HCT116 (cell line): ENCODE data around the gene WDR31. TPM values are rescaled to one million over a fixed set of nuclear protein-coding genes. Genes with fewer than 3 reads are reported as not detected.

ENCODE experiments used
- ATAC-seq: fragments of 200-7000 bp; cut with Tn5 transposase; 2 replicates; pipeline ENCODE4 v1.9.1; 2020; ENCODE audit warnings: mild to moderate bottlenecking, moderate library complexity
- BruUV-seq: library from RNA; stranded (reverse); fragments of 400-500 nt; replicated peaks from 2 replicates; lab custom pipeline; 2021; lab: Mats Ljungman, UMichigan
- CTCF ChIA-PET: fragments of 300-600 bp; sonication (Branson Sonifier 250); formaldehyde crosslinking; loops from one replicate; lab custom pipeline; 2021; ENCODE audit warnings: antibody characterized with exemption; lab: Charles Lee
- POLR2A ChIA-PET: fragments of 300-600, 350-600 bp; sonication (Branson Sonifier 250); formaldehyde crosslinking; loops from one replicate; lab custom pipeline; 2021; ENCODE audit warnings: antibody characterized with exemption; lab: Charles Lee
- RAD21 ChIA-PET, 2 experiments: fragments of 300-600 bp; sonication (Branson Sonifier 250); formaldehyde crosslinking; loops; one replicate each; lab custom pipeline; 2023; ENCODE audit warnings: low total read pairs in 2 of 2; ENCODE audit not compliant: uncharacterized antibody in 2 of 2, unreplicated experiment in 2 of 2, low non-redundant PET in 1 of 2; lab: Charles Lee
- DNase-seq: peaks from one replicate; pipeline ENCODE4 v3.0.0-alpha.2; 2010; ENCODE audit warnings: low read depth, low spot score
- H2AFZ ChIP-seq: fragments of 200-600 bp; shearing (Covaris generic), sonication (generic); 2 replicates; pipeline ENCODE4 v1.6.1; 2017; ENCODE audit warnings: low read depth, mixed run types, mixed read lengths, antibody characterized with exemption, low read length; ENCODE audit not compliant: poor library complexity, severe bottlenecking
- H3K27ac ChIP-seq: 2 replicates; pipeline ENCODE4 v1.5.1; 2012; ENCODE audit warnings: low read depth, low read length
- H3K27me3 ChIP-seq: fragments of 200-600 bp; sonication (generic); 2 replicates; pipeline ENCODE4 v1.6.1; 2016; ENCODE audit warnings: mixed run types, low read length, mixed read lengths; ENCODE audit not compliant: insufficient read depth
- H3K36me3 ChIP-seq, 2 experiments: fragments of 200-500 bp in 1 of 2; fragments of 200-600 bp in 1 of 2; sonication (Bioruptor generic) in 1 of 2; sonication (generic) in 1 of 2; 2 replicates each; pipeline versions ENCODE4 v1.5.1 to v1.6.1; 2014 to 2016; ENCODE audit warnings: low read length in 2 of 2, inconsistent platforms in 1 of 2, mixed read lengths in 1 of 2, mixed run types in 1 of 2; ENCODE audit not compliant: insufficient read depth in 2 of 2, control insufficient read depth in 1 of 2
- H3K4me1 ChIP-seq, 2 experiments: fragments of 200-600 bp in 1 of 2; sonication (generic) in 1 of 2; 2 replicates each; pipeline versions ENCODE4 v1.5.1 to v1.6.1; 2012 to 2017; ENCODE audit warnings: low read length in 2 of 2, inconsistent platforms in 1 of 2, mild to moderate bottlenecking in 1 of 2, mixed read lengths in 1 of 2, mixed run types in 1 of 2, moderate library complexity in 1 of 2; ENCODE audit not compliant: insufficient read depth in 2 of 2, control insufficient read depth in 1 of 2
- H3K4me2 ChIP-seq: fragments of 200-600 bp; sonication (generic); 2 replicates; pipeline ENCODE4 v1.6.1; 2017; ENCODE audit warnings: mixed run types, low read length, mixed read lengths
- H3K4me3 ChIP-seq, 2 experiments: fragments of 200-600 bp in 1 of 2; sonication (generic) in 1 of 2; replicated peaks in 1 of 2; 2 replicates each; pipeline ENCODE4 v1.5.1; 2011 to 2016; ENCODE audit warnings: low read length in 2 of 2, control low read depth in 1 of 2, low read depth in 1 of 2, mild to moderate bottlenecking in 1 of 2, mixed read lengths in 1 of 2, mixed run types in 1 of 2
- H3K79me2 ChIP-seq: fragments of 200-600 bp; sonication (generic); 2 replicates; pipeline ENCODE4 v1.6.1; 2017; ENCODE audit warnings: mild to moderate bottlenecking, mixed run types, low read length, moderate library complexity, mixed read lengths; ENCODE audit not compliant: insufficient read depth
- H3K9ac ChIP-seq: fragments of 200-600 bp; sonication (generic); 2 replicates; pipeline ENCODE4 v1.6.1; 2016; ENCODE audit warnings: low read length, mixed read lengths
- H3K9me2 ChIP-seq: fragments of 200-600 bp; sonication (generic), shearing (Covaris generic); 2 replicates; pipeline ENCODE4 v1.6.1; 2017; ENCODE audit warnings: mixed run types, mild to moderate bottlenecking, moderate library complexity; ENCODE audit not compliant: insufficient read depth
- H3K9me3 ChIP-seq, 2 experiments: fragments of 200-500 bp in 1 of 2; fragments of 200-600 bp in 1 of 2; sonication (Bioruptor generic) in 1 of 2; sonication (generic) in 1 of 2; 2 replicates each; pipeline ENCODE4 v1.6.1; 2014 to 2017; ENCODE audit warnings: low read length in 2 of 2, mixed read lengths in 2 of 2, inconsistent platforms in 1 of 2, low read depth in 1 of 2, mild to moderate bottlenecking in 1 of 2, mixed run types in 1 of 2, moderate library complexity in 1 of 2; ENCODE audit not compliant: control insufficient read depth in 1 of 2, insufficient read depth in 1 of 2
- H4K20me1 ChIP-seq: fragments of 200-600 bp; sonication (generic), shearing (Covaris generic); 2 replicates; pipeline ENCODE4 v1.6.1; 2017; ENCODE audit warnings: mixed run types, mild to moderate bottlenecking, moderate library complexity; ENCODE audit not compliant: insufficient read depth
- EGR1 ChIP-seq: IDR thresholded peaks from 2 replicates; pipeline ENCODE4 v1.6.1; 2012; ENCODE audit warnings: low read depth
- ELF1 ChIP-seq: IDR thresholded peaks from 2 replicates; pipeline ENCODE4 v1.6.1; 2012; ENCODE audit warnings: low read depth, borderline replicate concordance
- EZH2phosphoT487 ChIP-seq: fragments of 200-600 bp; IDR thresholded peaks from 2 replicates; pipeline ENCODE4 v1.6.1; 2018; ENCODE audit warnings: antibody characterized with exemption, borderline replicate concordance
- FOSL1 ChIP-seq: IDR thresholded peaks from 2 replicates; pipeline ENCODE4 v1.6.1; 2012; ENCODE audit warnings: low read depth
- RAD21 ChIP-seq: IDR thresholded peaks from 2 replicates; pipeline ENCODE4 v1.6.1; 2012; ENCODE audit warnings: low read depth, mild to moderate bottlenecking
- REST ChIP-seq: IDR thresholded peaks from 2 replicates; pipeline ENCODE4 v1.6.1; 2012; ENCODE audit warnings: low read depth
- SP1 ChIP-seq: IDR thresholded peaks from 2 replicates; pipeline ENCODE4 v1.6.1; 2012; ENCODE audit warnings: low read depth
- TCF7L2 ChIP-seq: IDR thresholded peaks from 2 replicates; pipeline ENCODE4 v1.7.0; 2011; ENCODE audit warnings: borderline replicate concordance, inconsistent platforms; ENCODE audit not compliant: insufficient read depth, insufficient read length; ENCODE audit errors: extremely low read depth
- YY1 ChIP-seq: IDR thresholded peaks from 2 replicates; pipeline ENCODE4 v1.6.1; 2011; ENCODE audit warnings: low read length, low read depth, moderate library complexity, mild to moderate bottlenecking; ENCODE audit not compliant: insufficient replicate concordance; ENCODE audit errors: extremely low read depth
- ZFX ChIP-seq: fragments of 450-650 bp; IDR thresholded peaks from 2 replicates; pipeline ENCODE4 v1.6.1; 2017
- intact Hi-C: fragments of 100-400 bp; cut with micrococcal nuclease; formaldehyde crosslinking; loops from 2 replicates; pipeline ENCODE4 v1.10.0; 2022
- total RNA-seq: library from RNA; stranded (reverse); gene quantifications from one replicate; pipeline ENCODE4 v1.2.1, GENCODE V29; 2021; ENCODE audit not compliant: unreplicated experiment
- TF ChIP-seq, protein P1 (sequence below): IDR thresholded peaks from 2 replicates; pipeline ENCODE4 v1.6.1; 2012

The WDR31 gene
- total RNA-seq, 1 experiment from 2014 or later: 5.9 TPM

DNA sequence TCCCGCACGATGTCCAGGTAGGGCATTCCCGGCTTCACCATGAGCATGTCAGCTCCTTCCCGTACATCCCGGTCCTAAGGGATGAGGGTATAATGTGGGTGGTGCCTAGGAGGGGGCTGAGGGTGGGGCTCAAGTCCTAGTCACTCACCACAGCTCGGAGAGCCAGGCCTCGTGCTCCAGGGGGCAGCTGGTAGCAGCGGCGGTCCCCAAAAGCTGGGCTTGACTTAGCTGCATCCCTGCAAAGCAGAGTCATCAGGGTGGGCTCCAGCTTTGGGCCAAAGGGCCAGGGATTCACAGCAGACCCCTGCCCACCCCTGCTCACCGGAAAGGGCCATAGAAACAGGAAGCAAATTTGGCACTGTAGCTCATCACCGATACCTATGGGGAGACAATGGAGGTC, 49.4 kb upstream of the WDR31 start:
- Histone ChIP-seq H3K4me1 (no peaks in the 10 kb centered on the region), H2AFZ (no peak overlapping the region), H3K27ac (no peak overlapping the region), H3K4me2 (no peak overlapping the region), H3K9me2 (no peaks in the 10 kb centered on the region), H3K79me2 (no peaks in the 10 kb centered on the region), H3K9ac (no peak overlapping the region), H3K9me3 (no peaks in the 10 kb centered on the region), H3K36me3 (peaks cover 0 to 3% of the 10 kb centered on the region in 2 experiments; a peak in 1 of 4 replicates), H3K4me3 (no peak overlapping the region), H4K20me1 (no peaks in the 10 kb centered on the region), H3K27me3 (no peaks in the 10 kb centered on the region)
- ChIA-PET RAD21 (no interaction called here), CTCF (no interaction called here), POLR2A (no interaction called here)
- no peak for TF ChIP-seq EZH2phosphoT487
- no peak for TF ChIP-seq TCF7L2
- TF ChIP-seq YY1: no peak
- TF ChIP-seq, protein P1, sequence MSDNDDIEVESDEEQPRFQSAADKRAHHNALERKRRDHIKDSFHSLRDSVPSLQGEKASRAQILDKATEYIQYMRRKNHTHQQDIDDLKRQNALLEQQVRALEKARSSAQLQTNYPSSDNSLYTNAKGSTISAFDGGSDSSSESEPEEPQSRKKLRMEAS: no peak
- no peak for TF ChIP-seq ELF1
- no peak for TF ChIP-seq RAD21
- TF ChIP-seq REST: no peak
- TF ChIP-seq ZFX: no peak
- no peak for TF ChIP-seq FOSL1
- TF ChIP-seq EGR1: no peak
- TF ChIP-seq SP1: no peak
- no TSS peak for BruUV-seq
- intact Hi-C loops: no loop called here
- ATAC-seq: no peak
- no peak for DNase-seq
